ENCODE data around the gene CD109. TPM values are rescaled to one million over a fixed set of nuclear protein-coding genes. Genes with fewer than 3 reads are reported as not detected.

The CD109 gene
- total RNA-seq, 4 donors from 2014 or later = 13.4 to 29.3 (median 20.2) TPM

GRCh38 chr6:73703466-73703865 is 7.5 kb downstream of the CD109 start:
- no peak for DNase-seq (ENCODE audit: low spot score)
- no peak for ATAC-seq (ENCODE audit: low FRiP score)

GRCh38 chr6:73704260-73704659 is 8.3 kb downstream of the CD109 start:
- no peak for DNase-seq (ENCODE audit: low spot score)

More at GRCh38 chr6:73703466-73703865, 7.5 kb downstream of the CD109 start:
- TF ChIP-seq CTCF (IDR thresholded peaks at IDR 0.05) = no peak

GRCh38 chr6:73704798-73705197 is 8.8 kb downstream of the CD109 start:
- no peak for TF ChIP-seq CTCF (IDR thresholded peaks at IDR 0.05)

More at GRCh38 chr6:73704260-73704659, 8.3 kb downstream of the CD109 start:
- no peak for TF ChIP-seq CTCF (IDR thresholded peaks at IDR 0.05)
- no peak for ATAC-seq (ENCODE audit: low FRiP score)

DNA sequence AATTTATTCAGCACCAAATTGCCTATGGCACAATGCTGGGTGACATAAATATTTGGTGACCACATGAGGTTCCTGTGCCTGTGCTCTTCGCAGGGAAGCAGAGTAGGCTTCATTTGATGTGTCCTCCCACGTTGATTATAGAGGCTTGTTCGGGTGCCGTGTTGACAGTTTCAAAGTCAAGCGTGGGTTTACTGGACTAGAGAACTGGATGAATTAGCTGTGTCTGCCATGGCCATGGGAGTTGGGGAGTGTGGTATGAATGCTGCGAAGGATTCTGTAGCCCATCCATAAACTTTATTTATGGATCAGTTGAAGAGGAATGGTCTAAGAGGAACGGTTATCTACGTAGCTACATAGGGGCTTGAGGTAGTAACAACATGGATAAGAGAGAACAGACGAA is 11.0 kb downstream of the CD109 start:
- no peak for DNase-seq (ENCODE audit: low spot score)
- no peak for ATAC-seq (ENCODE audit: low FRiP score)
- no peak for TF ChIP-seq CTCF (IDR thresholded peaks at IDR 0.05)

More at GRCh38 chr6:73704798-73705197, 8.8 kb downstream of the CD109 start:
- DNase-seq (ENCODE audit: low spot score) (no peak), ATAC-seq (ENCODE audit: low FRiP score) (no peak)

GRCh38 chr6:73710470-73710869 is 14.5 kb downstream of the CD109 start:
- no peak for TF ChIP-seq CTCF (IDR thresholded peaks at IDR 0.05)
- peak; percentile 44 for ATAC-seq (ENCODE audit: low FRiP score)
- DNase-seq (ENCODE audit: low spot score) = no peak

DNA sequence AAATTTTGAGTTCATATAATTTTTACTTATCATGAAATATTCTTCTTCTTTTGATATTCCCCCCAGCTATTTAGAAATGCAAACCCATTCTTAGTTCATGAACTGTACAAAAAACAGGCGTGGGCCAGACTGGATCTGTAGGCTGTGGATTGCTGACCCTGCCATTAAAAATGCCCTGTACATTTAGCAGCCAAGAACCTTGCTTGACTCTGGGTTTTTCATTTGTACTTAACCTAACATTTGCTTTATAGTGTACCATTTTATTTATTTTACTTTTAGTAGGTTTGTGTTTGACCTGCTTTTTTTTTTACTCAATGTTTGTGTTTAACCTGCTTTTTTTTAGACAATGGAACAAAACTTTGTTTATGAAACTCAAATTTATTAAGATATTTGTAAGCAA is 14.9 kb downstream of the CD109 start:
- ATAC-seq (ENCODE audit: low FRiP score) (no peak), DNase-seq (ENCODE audit: low spot score) (no peak)
- no peak for TF ChIP-seq CTCF (IDR thresholded peaks at IDR 0.05)

- DNase-seq (ENCODE audit: low spot score) (no peak), ATAC-seq (ENCODE audit: low FRiP score) (no peak)
- no peak for TF ChIP-seq CTCF (IDR thresholded peaks at IDR 0.05)
Measured at GRCh38 chr6:73712535-73713173, 16.7 kb downstream of the CD109 start.
